OCI-LY7 (cell line): ENCODE measurements around the gene CARTPT. TPM values are rescaled to one million over a fixed set of nuclear protein-coding genes. Genes with fewer than 3 reads are reported as not detected.
A peak's percentile ranks its signal among the peaks of the same experiment; 100 is the strongest.

Experiments
- BruUV-seq: library from RNA; stranded (reverse); fragments of 400-500 nt; replicated peaks from 2 replicates; lab custom pipeline; 2021; lab: Mats Ljungman, UMichigan
- CTCF ChIA-PET: fragments of 300-600 bp; sonication (Branson Sonifier 250); formaldehyde crosslinking; loops from one replicate; lab custom pipeline; 2022; ENCODE audit warnings: antibody characterized with exemption; ENCODE audit not compliant: unreplicated experiment; lab: Charles Lee
- POLR2A ChIA-PET: fragments of 300-600 bp; sonication (Branson Sonifier 250); formaldehyde crosslinking; loops from one replicate; lab custom pipeline; 2022; ENCODE audit warnings: antibody characterized with exemption; lab: Charles Lee
- DNase-seq: peaks from one replicate; pipeline ENCODE4 v3.0.0-alpha.2; 2015; ENCODE audit warnings: low spot score
- H2AFZ ChIP-seq: fragments of 200-600 bp; sonication (generic), shearing (Covaris generic); 2 replicates; pipeline ENCODE4 v1.6.1; 2014; ENCODE audit warnings: mild to moderate bottlenecking, antibody characterized with exemption, low read length, moderate library complexity
- H3K27ac ChIP-seq: fragments of 200-600 bp; sonication (generic); 2 replicates; pipeline ENCODE4 v1.5.1; 2014; ENCODE audit warnings: mixed run types, low read depth, mild to moderate bottlenecking, moderate library complexity, low read length, inconsistent platforms; ENCODE audit not compliant: poor library complexity, severe bottlenecking
- H3K36me3 ChIP-seq: fragments of 200-600 bp; sonication (generic); 2 replicates; pipeline ENCODE4 v1.6.1; 2014; ENCODE audit warnings: mild to moderate bottlenecking, antibody characterized with exemption, low read length, moderate library complexity, mixed read lengths; ENCODE audit not compliant: insufficient read depth
- H3K4me1 ChIP-seq: fragments of 200-600 bp; sonication (generic); 2 replicates; pipeline ENCODE4 v1.5.1; 2014; ENCODE audit warnings: mild to moderate bottlenecking, low read length; ENCODE audit not compliant: insufficient read depth, poor library complexity, severe bottlenecking
- H3K4me2 ChIP-seq: fragments of 200-600 bp; sonication (generic); 2 replicates; pipeline ENCODE4 v1.6.1; 2014; ENCODE audit warnings: mild to moderate bottlenecking, low read length
- H3K4me3 ChIP-seq: fragments of 200-600 bp; sonication (generic); 2 replicates; pipeline ENCODE4 v1.5.1; 2014; ENCODE audit warnings: mild to moderate bottlenecking, low read depth, low read length; ENCODE audit not compliant: poor library complexity, severe bottlenecking
- H3K79me2 ChIP-seq: fragments of 200-600 bp; sonication (generic); 2 replicates; pipeline ENCODE4 v1.6.1; 2016; ENCODE audit warnings: low read depth, mild to moderate bottlenecking, low read length, moderate library complexity, mixed read lengths; ENCODE audit not compliant: insufficient read depth
- H3K9me2 ChIP-seq: fragments of 200-600 bp; sonication (generic); 2 replicates; pipeline ENCODE4 v1.6.1; 2016; ENCODE audit warnings: mild to moderate bottlenecking, low read length, mixed read lengths; ENCODE audit not compliant: insufficient read depth
- H3K9me3 ChIP-seq: fragments of 200-600 bp; sonication (generic); 2 replicates; pipeline ENCODE4 v1.6.1; 2014; ENCODE audit warnings: mild to moderate bottlenecking, mixed run types, low read length, mixed read lengths
- H4K20me1 ChIP-seq: fragments of 200-600 bp; sonication (generic); 2 replicates; pipeline ENCODE4 v1.6.1; 2014; ENCODE audit warnings: mild to moderate bottlenecking, antibody characterized with exemption, low read length, moderate library complexity, mixed read lengths; ENCODE audit not compliant: insufficient read depth
- EZH2phosphoT487 ChIP-seq: fragments of 200-600 bp; sonication (generic); IDR thresholded peaks from 2 replicates; pipeline ENCODE4 v1.6.1; 2018; ENCODE audit warnings: low read depth, borderline replicate concordance, mild to moderate bottlenecking, mixed run types, antibody characterized with exemption, low read length, moderate library complexity, mixed read lengths
- intact Hi-C: fragments of 100-400 bp; cut with micrococcal nuclease; formaldehyde crosslinking; loops from one replicate; pipeline ENCODE4 v1.10.0; 2022; ENCODE audit not compliant: unreplicated experiment
- total RNA-seq, 2 experiments: library from RNA; depleted of rRNA in 1 of 2; stranded (reverse); fragments of >200 nt in 1 of 2; shearing (Covaris generic) in 1 of 2; gene quantifications; 2 replicates each; pipeline ENCODE4 v1.2.3, GENCODE V29; 2014 to 2022
- TF ChIP-seq, protein P1 (sequence below): fragments of 200-600 bp; sonication (generic); conservative IDR thresholded peaks from 2 replicates; pipeline ENCODE4 v1.5.1; 2014; ENCODE audit warnings: mild to moderate bottlenecking, antibody characterized with exemption, low read length, moderate library complexity, mixed read lengths

CARTPT gene
- total RNA-seq, 2 experiments from 2014 or later: not detected

DNA sequence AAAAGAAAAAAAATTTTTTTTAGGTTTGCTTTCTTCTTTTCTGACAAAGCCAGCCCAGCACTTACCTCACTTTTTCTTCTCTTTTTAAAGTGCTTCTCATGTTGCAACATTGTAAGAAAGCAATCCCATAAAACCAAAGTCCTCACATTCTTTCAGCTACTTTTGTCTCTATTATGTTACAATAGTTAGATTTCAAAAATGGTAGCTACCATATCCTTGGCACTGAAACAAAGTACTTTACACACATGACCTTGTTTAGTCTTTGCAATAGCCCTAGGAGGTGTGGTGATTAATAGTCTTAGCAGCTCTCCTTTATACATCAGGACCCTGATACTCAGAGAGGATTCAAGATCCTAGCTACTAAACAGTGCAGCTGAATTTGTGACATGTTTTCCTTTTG is 23.5 kb upstream of the CARTPT start:
- H4K20me1 ChIP-seq: no peaks in the 10 kb centered on the region
- no peak overlapping the region for H3K4me3 ChIP-seq
- no peak for TF ChIP-seq EZH2phosphoT487
- TF ChIP-seq, protein P1, sequence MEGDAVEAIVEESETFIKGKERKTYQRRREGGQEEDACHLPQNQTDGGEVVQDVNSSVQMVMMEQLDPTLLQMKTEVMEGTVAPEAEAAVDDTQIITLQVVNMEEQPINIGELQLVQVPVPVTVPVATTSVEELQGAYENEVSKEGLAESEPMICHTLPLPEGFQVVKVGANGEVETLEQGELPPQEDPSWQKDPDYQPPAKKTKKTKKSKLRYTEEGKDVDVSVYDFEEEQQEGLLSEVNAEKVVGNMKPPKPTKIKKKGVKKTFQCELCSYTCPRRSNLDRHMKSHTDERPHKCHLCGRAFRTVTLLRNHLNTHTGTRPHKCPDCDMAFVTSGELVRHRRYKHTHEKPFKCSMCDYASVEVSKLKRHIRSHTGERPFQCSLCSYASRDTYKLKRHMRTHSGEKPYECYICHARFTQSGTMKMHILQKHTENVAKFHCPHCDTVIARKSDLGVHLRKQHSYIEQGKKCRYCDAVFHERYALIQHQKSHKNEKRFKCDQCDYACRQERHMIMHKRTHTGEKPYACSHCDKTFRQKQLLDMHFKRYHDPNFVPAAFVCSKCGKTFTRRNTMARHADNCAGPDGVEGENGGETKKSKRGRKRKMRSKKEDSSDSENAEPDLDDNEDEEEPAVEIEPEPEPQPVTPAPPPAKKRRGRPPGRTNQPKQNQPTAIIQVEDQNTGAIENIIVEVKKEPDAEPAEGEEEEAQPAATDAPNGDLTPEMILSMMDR: no peak
- no peak overlapping the region for H3K4me2 ChIP-seq
- no peak overlapping the region for H3K27ac ChIP-seq
- no TSS peak for BruUV-seq
- H3K4me1 ChIP-seq: peaks cover 5% of the 10 kb centered on the region
- ChIA-PET POLR2A (no interaction called here), CTCF (no interaction called here)
- DNase-seq: no peak
- intact Hi-C loops: no loop called here
- H3K36me3 ChIP-seq: no peaks in the 10 kb centered on the region
- no peaks in the 10 kb centered on the region for H3K9me2 ChIP-seq
- no peaks in the 10 kb centered on the region for H3K79me2 ChIP-seq
- no peaks in the 10 kb centered on the region for H3K9me3 ChIP-seq
- no peak overlapping the region for H2AFZ ChIP-seq

DNA sequence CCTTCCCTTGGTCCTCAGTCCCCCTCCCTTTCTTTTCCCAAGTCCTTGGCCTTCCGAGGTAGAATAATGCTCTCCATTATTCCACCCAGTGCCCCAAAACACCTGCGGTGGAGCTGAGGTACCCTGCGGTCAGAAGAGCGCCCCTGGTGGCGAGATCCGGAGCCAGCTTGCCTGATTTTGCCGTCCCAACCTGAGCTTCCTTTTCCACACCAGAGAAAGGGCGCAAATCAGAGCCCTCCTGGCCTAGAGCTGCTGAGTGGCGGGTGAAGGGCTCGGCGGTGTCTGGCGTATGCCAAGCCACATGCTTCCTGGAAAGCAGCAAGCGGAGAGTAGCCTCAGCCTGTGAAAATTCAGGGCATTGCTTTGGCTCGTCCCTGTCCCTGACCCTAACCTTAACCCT is 21.1 kb upstream of the CARTPT start:
- TF ChIP-seq, protein P1: peak; percentile 75
- no peak for TF ChIP-seq EZH2phosphoT487
- ChIA-PET CTCF (no interaction called here), POLR2A (interaction anchor here (0.5 to 1.0 kb wide), 2 partner anchors 13 to 197 kb away, joined by 4 to 5 read pairs; no protein-coding TSS in a partner anchor)
- no TSS peak for BruUV-seq
- Histone ChIP-seq H3K4me3 (peak overlapping the region; percentile 31), H3K4me2 (peak overlapping the region; percentile 35), H3K9me2 (no peaks in the 10 kb centered on the region), H3K36me3 (no peaks in the 10 kb centered on the region), H3K4me1 (peaks cover 5% of the 10 kb centered on the region), H3K27ac (no peak overlapping the region), H3K79me2 (no peaks in the 10 kb centered on the region), H2AFZ (peak overlapping the region; percentile 93), H4K20me1 (no peaks in the 10 kb centered on the region), H3K9me3 (no peaks in the 10 kb centered on the region)
- DNase-seq: peak; percentile 2
- intact Hi-C loops: no loop called here

- BruUV-seq: no TSS peak
- Histone ChIP-seq H3K36me3 (no peaks in the 10 kb centered on the region), H3K4me1 (peaks cover 5% of the 10 kb centered on the region), H4K20me1 (no peaks in the 10 kb centered on the region), H3K79me2 (no peaks in the 10 kb centered on the region), H3K9me3 (no peaks in the 10 kb centered on the region), H3K9me2 (no peaks in the 10 kb centered on the region), H3K4me2 (no peak overlapping the region), H3K27ac (no peak overlapping the region), H3K4me3 (no peak overlapping the region), H2AFZ (no peak overlapping the region)
- no peak for TF ChIP-seq EZH2phosphoT487
- TF ChIP-seq, protein P1: no peak
- ChIA-PET POLR2A (interaction anchor here (1.2 kb wide), 1 partner anchor 38 kb away, joined by 3 read pairs; no protein-coding TSS in a partner anchor), CTCF (no interaction called here)
- no peak for DNase-seq
- intact Hi-C loops: no loop called here
Observed at GRCh38 chr5:71699233-71699632, 19.8 kb upstream of the CARTPT start.
